GM12875 (cell line): Measurements from ENCODE around the gene SMIM20.
A peak's percentile ranks its signal among the peaks of the same experiment; 100 is the strongest.

Experiments
- H3K4me3 ChIP-seq: one replicate; pipeline ENCODE4 v1.5.1; 2011; ENCODE audit warnings: low read depth, low read length, control low read depth
- TF ChIP-seq, protein P1 (sequence below): IDR thresholded peaks from 2 replicates; pipeline ENCODE4 v1.5.1; 2011; ENCODE audit warnings: low read depth, mild to moderate bottlenecking, control low read depth, inconsistent platforms, low read length, moderate library complexity, borderline replicate concordance; ENCODE audit not compliant: insufficient read depth

SMIM20 gene

GRCh38 chr4:25938366-25938765 lies 24.3 kb downstream of the SMIM20 start:
- TF ChIP-seq, protein P1, sequence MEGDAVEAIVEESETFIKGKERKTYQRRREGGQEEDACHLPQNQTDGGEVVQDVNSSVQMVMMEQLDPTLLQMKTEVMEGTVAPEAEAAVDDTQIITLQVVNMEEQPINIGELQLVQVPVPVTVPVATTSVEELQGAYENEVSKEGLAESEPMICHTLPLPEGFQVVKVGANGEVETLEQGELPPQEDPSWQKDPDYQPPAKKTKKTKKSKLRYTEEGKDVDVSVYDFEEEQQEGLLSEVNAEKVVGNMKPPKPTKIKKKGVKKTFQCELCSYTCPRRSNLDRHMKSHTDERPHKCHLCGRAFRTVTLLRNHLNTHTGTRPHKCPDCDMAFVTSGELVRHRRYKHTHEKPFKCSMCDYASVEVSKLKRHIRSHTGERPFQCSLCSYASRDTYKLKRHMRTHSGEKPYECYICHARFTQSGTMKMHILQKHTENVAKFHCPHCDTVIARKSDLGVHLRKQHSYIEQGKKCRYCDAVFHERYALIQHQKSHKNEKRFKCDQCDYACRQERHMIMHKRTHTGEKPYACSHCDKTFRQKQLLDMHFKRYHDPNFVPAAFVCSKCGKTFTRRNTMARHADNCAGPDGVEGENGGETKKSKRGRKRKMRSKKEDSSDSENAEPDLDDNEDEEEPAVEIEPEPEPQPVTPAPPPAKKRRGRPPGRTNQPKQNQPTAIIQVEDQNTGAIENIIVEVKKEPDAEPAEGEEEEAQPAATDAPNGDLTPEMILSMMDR = no peak

DNA sequence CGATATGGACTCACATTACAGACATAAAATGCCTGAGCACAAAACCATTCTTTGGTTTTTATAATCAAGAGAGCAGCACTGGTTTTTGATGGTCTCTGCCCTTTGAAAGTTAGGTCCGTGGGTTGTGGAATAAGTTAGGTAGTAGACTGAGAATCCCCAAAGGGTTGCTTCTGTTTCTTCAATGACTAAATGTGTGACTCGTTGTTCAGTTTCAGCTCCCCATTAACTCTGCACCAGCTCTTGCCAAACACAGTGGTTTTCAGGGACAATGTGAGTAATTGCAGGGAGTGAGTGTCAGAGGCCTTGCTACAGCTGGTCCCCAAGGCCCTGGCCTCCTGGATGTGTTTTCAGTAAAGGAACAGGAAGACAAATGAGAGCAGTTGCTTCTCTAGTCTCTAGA lies 24.8 kb downstream of the SMIM20 start:
- no peak overlapping the region for H3K4me3 ChIP-seq
- TF ChIP-seq, protein P1 = no peak

More at GRCh38 chr4:25938366-25938765, 24.3 kb downstream of the SMIM20 start:
- H3K4me3 ChIP-seq = no peak overlapping the region

DNA sequence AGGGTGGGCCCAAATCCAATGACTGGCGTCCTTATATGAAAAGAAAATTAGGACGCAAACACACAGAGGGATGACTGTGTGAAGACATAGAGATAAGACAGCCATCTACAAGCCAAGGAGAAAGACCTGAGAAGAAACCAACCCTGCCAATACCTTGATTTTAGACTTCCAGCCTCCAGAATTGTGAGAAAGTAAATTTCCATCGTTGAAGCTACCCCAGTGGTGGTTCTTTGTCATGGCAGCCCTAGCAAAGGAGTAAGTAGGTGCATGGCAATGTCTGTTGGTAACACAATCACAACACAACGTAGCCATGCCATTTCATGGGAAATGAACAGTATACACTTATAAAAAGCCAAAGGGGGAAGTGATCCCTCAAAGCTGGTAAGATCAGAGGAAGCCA lies 25.3 kb downstream of the SMIM20 start:
- H3K4me3 ChIP-seq = no peak overlapping the region
- TF ChIP-seq, protein P1 = peak; percentile 25; the same call in 1 of the 2 replicates

DNA sequence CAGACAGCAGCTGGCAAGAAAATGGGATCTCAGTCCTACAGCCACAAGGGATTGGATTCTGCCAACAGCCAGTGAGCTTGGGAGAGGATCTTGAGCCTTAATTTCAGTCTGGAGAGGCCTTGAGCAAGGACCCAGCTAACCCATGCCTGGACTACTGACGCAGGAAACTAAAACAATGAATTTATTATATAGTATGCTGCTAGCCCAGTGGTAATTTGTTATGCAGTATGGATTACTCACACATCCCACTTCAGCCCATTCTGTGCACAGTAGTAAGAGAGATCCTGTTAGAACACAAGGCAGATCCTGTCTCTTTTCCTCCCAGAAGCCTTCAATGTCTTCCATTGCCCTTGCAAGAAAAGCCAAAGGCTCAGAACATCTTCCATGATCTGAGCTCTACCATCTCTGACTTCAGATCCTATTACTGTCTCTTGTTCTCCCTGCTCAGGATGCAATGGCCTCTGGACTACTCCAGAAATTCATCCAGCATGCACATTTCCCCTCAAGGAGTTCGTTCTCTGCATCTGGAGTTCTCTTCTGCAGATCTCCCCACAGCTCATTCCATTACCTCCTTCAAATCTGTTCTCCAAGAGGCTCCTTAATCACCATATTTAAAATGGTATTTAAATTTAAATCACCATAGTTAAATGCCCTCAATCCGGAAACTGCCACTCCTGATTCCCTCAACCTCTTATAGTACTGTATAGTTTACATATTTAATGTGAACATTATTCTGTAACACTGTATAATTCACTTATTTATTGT lies 27.6 kb downstream of the SMIM20 start:
- TF ChIP-seq, protein P1 = no peak
- H3K4me3 ChIP-seq = no peak overlapping the region

GRCh38 chr4:25943312-25943711 lies 29.3 kb downstream of the SMIM20 start:
- H3K4me3 ChIP-seq = no peak overlapping the region
- TF ChIP-seq, protein P1 = no peak

DNA sequence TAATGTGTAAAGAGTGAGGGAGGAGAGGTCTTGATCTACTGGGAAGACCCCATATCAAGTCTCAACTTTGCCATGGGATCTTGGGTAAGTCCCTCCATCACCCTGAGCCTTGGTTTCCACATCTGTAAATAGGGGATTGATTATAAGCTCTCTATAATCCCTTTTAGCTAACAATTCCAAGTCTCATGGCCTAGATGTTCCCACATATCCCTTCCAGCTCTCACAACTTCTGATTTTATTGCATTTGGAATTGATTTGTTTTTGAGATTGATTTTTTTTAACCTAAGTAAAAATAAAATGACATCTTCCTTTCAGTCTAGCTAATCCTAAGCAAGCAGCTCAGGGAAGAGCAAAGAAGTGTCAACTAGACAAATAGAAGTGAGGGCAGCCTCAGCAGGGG lies 29.8 kb downstream of the SMIM20 start:
- TF ChIP-seq, protein P1 = no peak
- no peak overlapping the region for H3K4me3 ChIP-seq

DNA sequence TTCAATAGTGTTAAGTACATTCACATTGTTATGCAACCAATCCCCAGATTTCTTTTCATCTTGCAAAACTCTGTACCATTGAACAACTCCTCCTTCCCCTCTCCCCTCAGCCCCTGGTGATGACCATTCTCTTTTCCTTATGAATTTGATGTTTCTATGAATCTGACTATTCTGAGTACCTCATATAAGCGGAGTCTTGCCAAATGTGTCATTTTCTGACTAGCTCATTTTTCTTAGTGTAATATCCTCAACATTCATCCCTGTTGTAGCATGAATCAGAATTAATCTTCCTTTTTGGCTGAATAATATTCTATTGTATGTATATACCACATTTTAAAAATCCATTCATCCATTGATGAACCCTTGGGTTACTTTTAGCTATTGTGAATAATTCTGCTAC lies 34.0 kb downstream of the SMIM20 start:
- no peak overlapping the region for H3K4me3 ChIP-seq
- TF ChIP-seq, protein P1 = no peak
